ENCODE data around the gene CPPED1. TPM values are rescaled to one million over a fixed set of nuclear protein-coding genes. Genes with fewer than 3 reads are reported as not detected.

The CPPED1 gene
- total RNA-seq, 1 experiment from 2014 or later: 7.9 TPM

DNA sequence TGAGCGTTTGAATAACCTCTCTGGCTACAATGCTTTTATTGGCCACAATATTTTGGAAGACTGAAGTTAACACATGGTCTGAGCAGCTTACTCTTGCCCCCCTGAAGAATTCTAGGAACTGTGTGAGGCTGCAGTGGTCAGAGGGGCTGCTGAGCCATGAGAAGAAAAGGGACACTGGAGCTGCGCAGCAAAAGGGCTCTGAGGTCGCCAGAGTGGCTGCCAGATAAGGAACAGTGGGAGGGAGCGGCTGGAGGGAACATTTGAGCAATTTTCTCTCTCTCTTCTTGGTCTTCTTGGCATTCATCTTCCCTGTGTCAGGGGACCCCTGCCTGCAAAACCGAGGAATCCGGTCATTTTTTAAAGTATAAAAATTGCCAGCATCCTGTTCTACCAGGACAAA is 66.1 kb downstream of the CPPED1 start:
- no peak overlapping the region for H3T11ph ChIP-seq (ENCODE audit: low read length)
- no peaks in the 10 kb centered on the region for H3K79me1 ChIP-seq (ENCODE audit: insufficient read depth, low read depth, low read length, poor library complexity, severe bottlenecking)
- Mint-ChIP-seq H3K4me3 (no peak overlapping the region), H3K27ac (no peak overlapping the region), H3K4me1 (peaks cover 11 to 15% of the 10 kb centered on the region in 2 experiments), H3K36me3 (ENCODE audit: insufficient read depth in 1 of 3, low read depth in 3 of 3) (peaks cover 4 to 21% (median 15%) of the 10 kb centered on the region in 3 experiments; a peak in 5 of 7 replicates), H3K9me3 (peaks cover 11 to 14% of the 10 kb centered on the region in 2 experiments), H3K27me3 (ENCODE audit: low read depth) (no peaks in the 10 kb centered on the region; the same call in 1 of the 2 replicates)
- H4K8ac ChIP-seq (replicated peaks; ENCODE audit: insufficient read length, low read depth, low read length): no peak overlapping the region
- H3K23ac ChIP-seq (ENCODE audit: insufficient read length, low read depth, low read length): no peak overlapping the region
- H3K56ac ChIP-seq (ENCODE audit: insufficient read length, low read depth, low read length): no peak overlapping the region
- H4K20me1 ChIP-seq (ENCODE audit: control insufficient read depth, insufficient read depth, insufficient read length): no peaks in the 10 kb centered on the region
- no peak overlapping the region for H2BK15ac ChIP-seq (ENCODE audit: low read depth, low read length)
- H3K18ac ChIP-seq (ENCODE audit: insufficient read length, low read depth, low read length): no peak overlapping the region
- no peak overlapping the region for H2BK5ac ChIP-seq (ENCODE audit: insufficient read length, low read length)
- H3K27me3 ChIP-seq (ENCODE audit: insufficient read depth, low read length): no peaks in the 10 kb centered on the region
- H2BK12ac ChIP-seq (ENCODE audit: insufficient read length, low read depth, low read length): no peak overlapping the region
- H2BK120ac ChIP-seq (ENCODE audit: low read depth, low read length, poor library complexity, severe bottlenecking): no peak overlapping the region
- H3K4me1 ChIP-seq (ENCODE audit: insufficient read depth, low read length): no peaks in the 10 kb centered on the region; the same call in 1 of the 2 replicates
- H4K91ac ChIP-seq (ENCODE audit: insufficient read length, low read depth, low read length): no peak overlapping the region
- DNase-seq: no peak
- H3K9ac ChIP-seq (ENCODE audit: extremely low read depth, insufficient read length, low read length): no peak overlapping the region
- no peak overlapping the region for H2AK5ac ChIP-seq (ENCODE audit: insufficient read length, low read length)
- TF ChIP-seq, protein P1, sequence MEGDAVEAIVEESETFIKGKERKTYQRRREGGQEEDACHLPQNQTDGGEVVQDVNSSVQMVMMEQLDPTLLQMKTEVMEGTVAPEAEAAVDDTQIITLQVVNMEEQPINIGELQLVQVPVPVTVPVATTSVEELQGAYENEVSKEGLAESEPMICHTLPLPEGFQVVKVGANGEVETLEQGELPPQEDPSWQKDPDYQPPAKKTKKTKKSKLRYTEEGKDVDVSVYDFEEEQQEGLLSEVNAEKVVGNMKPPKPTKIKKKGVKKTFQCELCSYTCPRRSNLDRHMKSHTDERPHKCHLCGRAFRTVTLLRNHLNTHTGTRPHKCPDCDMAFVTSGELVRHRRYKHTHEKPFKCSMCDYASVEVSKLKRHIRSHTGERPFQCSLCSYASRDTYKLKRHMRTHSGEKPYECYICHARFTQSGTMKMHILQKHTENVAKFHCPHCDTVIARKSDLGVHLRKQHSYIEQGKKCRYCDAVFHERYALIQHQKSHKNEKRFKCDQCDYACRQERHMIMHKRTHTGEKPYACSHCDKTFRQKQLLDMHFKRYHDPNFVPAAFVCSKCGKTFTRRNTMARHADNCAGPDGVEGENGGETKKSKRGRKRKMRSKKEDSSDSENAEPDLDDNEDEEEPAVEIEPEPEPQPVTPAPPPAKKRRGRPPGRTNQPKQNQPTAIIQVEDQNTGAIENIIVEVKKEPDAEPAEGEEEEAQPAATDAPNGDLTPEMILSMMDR (conservative IDR thresholded peaks at IDR 0.05): no peak
- no peak overlapping the region for H3K4ac ChIP-seq (ENCODE audit: low read depth, low read length)
- no peak overlapping the region for H3K27ac ChIP-seq (ENCODE audit: insufficient read length, low read depth, low read length)
- no peak overlapping the region for H2AFZ ChIP-seq (ENCODE audit: low read length)
- H3K79me2 ChIP-seq (ENCODE audit: insufficient read depth, low read length): no peaks in the 10 kb centered on the region
- H3K14ac ChIP-seq (ENCODE audit: insufficient read depth, low read length): no peak overlapping the region
- H2BK20ac ChIP-seq (ENCODE audit: low read depth, low read length, poor library complexity, severe bottlenecking): no peak overlapping the region
- WGBS (ENCODE audit: extremely low coverage, insufficient read length, low lambda C conversion rate): no CpG with 5 or more reads among the region's 6 CpGs
- peaks cover 4% of the 10 kb centered on the region for H3K23me2 ChIP-seq (ENCODE audit: insufficient read length, low read depth, low read length, poor library complexity, severe bottlenecking)
- H3K4me2 ChIP-seq (ENCODE audit: insufficient read depth, insufficient read length, low read length): no peak overlapping the region
- H3K9me3 ChIP-seq (ENCODE audit: control insufficient read depth, low read depth, low read length): no peaks in the 10 kb centered on the region
- H4K5ac ChIP-seq (ENCODE audit: insufficient read length, low read depth, low read length): no peak overlapping the region
